NB4 (cell line): ENCODE results near the gene TUBA8.

Experiments
- CTCF ChIP-seq: IDR thresholded peaks from one replicate; pipeline ENCODE4 v1.5.1; 2012; ENCODE audit warnings: low read depth, low read length
- MAX ChIP-seq: IDR thresholded peaks from 2 replicates; pipeline ENCODE4 v1.6.1; 2011; ENCODE audit warnings: low read depth, low read length
- MYC ChIP-seq: IDR thresholded peaks from 2 replicates; pipeline ENCODE4 v1.6.1; 2011; ENCODE audit warnings: low read depth, low read length
- POLR2A ChIP-seq: IDR thresholded peaks from 2 replicates; pipeline ENCODE4 v1.6.1; 2011; ENCODE audit warnings: mild to moderate bottlenecking; ENCODE audit not compliant: insufficient read length; ENCODE audit errors: extremely low read depth

- TF ChIP-seq POLR2A (no peak), CTCF (no peak), MYC (no peak), MAX (no peak)
Observed at GRCh38 chr22:18081416-18081815, 29.2 kb upstream of the TUBA8 start.
